GM18909 (cell line): ENCODE results near the gene ZNF708.
"Not testable (repeated sequence)": the region's sequence is repeated elsewhere in the genome, so short reads cannot be mapped to it uniquely, and the experiment has no call there.

Source experiments
- ATAC-seq: cut with Tn5 transposase; IDR thresholded peaks from one replicate; pipeline ENCODE4 v1.9.1; 2021; ENCODE audit warnings: mild to moderate bottlenecking; ENCODE audit not compliant: unreplicated experiment, poor library complexity

The ZNF708 gene

DNA sequence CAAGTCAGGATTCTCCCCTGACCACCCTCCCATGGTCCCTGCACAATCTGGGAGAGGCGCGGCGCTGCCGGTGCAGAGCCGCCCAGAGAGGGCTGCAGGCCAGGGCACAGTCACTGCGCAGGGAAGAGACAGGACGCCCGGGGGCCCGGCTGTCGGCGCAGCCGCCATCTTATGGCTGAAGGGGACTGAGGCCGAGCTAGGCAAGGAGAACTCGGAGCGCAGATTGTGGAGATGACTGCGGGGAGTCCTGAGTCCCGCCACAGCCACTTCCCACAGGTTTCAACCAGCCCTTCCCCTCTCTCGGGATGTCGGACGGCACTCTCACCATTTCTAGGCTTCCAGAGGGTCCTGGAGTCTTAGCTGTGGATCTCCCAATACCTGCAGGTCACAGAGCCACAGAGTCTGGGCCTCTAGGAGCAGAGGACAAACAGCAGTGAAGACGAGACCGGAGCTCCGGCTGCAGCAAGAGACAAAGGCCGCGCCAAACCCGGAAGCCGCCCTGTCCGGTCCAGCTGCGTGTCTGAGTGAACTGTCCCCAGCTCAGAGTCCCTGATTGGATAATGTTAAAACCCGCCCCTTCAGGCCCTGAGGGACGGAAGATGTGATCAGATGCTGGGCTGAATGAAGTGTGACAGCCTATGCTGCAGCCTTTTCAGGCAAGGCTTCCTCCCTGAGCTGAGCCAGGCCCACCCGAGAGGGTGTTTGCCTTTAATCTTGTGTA, at the start of gene ZNF708:
TSS of gene ZNF708 (minus strand) at position 526 of the 721 bp plus-strand sequence. CDS start at position 328, 198 bp downstream.
- peak; percentile 99 for ATAC-seq

DNA sequence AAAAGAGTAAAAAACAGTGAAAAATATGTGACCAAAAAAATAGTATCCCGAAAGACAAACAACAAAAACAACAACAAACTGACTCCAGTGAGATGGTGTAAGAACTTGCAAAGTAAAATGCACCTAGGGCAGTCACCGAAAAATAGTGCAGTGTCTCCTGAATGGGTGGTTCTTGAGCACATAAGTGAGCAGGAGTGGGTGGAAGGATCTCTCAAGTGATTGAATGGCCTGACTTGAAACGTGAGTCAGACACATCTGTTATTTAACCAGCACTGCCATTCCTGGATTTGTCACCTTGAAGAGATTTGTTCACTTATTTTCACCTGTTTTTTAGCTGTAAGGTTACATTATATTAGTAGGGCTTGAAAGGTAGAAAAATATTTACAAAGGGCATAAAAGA, 33.1 kb upstream of the ZNF708 start:
- ATAC-seq: no peak

DNA sequence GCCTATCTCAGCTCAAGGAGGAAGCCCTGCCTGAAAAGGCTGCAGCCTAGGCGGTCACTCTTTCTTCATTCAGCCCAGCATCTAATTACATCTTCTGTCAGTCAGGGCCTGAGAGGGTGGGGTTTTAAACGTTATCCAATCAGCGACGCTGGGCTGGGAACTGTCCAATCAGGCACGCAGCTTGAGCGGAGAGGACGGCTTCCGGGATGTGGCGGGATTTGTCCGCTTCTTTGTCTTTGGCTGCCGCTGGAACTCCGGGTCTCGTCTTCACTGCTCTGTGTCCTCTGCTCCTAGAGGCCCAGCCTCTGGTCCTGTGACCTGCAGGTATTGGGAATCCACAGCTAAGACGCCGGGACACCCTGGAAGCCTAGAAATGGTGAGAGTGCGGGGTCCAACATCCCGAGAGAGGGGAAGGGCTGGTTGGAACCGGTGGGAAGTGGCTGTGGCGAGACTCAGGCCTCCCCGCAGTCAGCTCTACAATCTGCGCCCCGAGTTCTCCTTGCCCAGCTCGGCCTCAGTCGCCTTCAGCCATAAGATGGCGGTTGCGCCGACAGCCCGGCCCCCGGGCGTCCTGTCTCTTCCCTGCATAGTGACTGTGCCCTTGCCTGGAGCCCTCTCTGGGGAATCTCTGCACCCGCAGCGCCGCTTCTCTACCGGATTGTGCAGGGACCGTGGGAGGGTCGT, 29.7 kb upstream of the ZNF708 start, which contains the start of gene ZNF738:
TSS of gene ZNF738 (plus strand) at position 233 of the 684 bp plus-strand sequence. CDS start at position 374, 141 bp downstream.
- ATAC-seq: peak; percentile 99

DNA sequence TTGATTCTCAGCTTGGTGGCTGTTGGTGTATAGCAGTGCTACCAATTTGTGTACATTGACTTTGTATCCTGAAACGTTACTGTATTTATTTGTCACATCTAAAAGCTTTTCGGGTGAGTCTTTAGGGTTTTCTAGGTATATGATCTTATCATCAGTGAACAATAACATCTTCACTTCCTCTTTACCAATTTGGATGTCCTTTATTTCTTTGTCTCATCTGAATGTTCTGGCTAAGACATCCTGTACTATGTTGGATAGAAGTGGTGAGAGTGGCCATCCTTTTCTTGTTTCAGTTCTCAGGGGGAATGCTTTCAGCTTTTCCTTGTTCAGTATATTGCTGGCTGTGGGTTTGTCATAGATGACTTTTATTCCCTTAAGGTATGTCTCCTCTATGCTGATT, 23.6 kb upstream of the ZNF708 start:
- no peak for ATAC-seq

DNA sequence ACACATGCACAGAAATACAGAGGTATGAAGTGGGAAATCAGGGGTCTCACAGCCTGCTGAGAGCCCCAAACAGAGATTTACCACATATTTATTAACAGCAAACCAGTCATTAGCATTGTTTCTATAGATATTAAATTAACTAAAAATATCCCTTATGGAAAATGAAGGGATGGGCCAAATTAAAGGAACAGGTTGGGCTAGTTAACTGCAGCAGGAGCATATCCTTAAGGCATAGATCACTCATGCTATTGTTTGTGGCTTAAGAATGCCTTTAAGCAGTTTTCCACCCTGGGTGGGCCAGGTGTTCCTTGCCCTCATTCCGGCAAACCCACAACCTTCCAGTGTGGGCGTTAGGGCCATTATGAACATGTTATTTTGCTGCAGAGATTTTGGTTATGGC, 15.6 kb upstream of the ZNF708 start:
- ATAC-seq: not testable (repeated sequence)

DNA sequence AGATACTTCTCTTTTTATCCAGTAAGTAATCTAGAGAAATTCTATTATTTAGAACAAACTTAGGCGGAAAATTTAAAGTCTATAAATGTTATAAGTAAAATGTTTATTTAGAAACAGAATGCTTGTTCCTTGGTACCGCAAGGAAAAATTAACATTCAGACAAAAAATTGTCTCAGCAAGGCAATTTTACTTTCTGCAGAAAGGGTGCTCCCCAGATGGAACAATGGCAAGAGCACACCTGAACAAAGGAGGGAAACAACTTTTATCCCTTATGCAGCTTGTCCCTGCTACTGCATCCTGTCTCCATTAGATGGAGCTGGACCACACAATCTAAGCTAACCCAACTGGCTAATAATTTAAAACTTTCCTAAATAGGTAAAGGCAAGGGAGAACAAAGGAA, 6.5 kb upstream of the ZNF708 start:
- no peak for ATAC-seq

DNA sequence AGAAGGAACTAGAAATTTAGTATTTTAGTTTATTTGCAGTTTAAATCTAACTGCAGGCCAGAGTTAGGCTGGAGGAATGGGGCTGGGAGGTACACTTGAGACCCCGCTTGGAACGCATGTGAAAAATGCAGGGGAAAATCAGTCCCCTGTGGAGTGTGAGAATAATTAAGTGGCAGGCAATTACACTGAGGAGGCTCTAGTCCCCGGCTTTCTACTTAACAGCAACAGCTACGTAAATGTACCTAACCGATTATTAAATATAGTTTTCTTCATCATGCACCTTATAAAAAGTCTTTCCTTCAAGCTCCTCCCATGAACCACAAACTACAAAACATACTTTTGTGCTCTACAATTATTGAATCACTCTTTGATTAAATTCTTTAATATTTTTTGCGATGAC, 804 bp downstream of the ZNF708 start:
- ATAC-seq: no peak

DNA sequence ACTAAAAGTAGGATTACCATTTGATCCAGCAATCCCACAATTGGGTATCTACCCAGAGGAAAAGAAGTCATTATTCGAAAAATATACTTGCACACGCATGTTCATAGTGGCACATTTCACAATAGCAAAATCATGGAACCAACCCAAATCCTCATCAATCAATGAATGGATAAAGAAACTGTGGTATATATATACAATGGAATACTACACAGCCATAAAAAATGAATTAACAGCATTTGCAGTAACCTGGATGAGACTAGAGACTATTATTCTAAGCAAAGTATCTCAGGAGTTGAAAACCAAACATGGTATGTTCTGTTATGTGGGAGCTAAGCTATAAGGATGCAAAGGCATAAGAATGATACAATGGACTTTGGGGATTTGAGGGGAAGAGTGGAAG, 3.0 kb downstream of the ZNF708 start:
- no peak for ATAC-seq

DNA sequence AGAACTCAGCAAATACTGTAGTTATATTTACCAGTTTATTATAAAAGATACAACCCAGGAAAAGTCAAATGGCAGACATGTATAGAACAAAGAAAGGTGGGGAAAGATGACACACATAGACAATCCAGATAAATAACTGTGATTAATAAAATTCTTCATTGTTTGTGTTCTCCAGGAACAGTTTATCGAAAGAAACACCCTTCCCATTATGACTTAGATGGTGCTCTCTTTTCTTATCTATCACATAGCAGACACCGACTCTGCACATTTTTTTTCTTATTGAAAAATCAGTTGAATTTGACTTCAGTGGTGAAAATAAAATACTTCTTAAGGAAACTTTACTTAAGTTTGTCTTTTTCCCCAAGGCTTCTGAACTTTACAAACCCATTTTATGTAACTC, 6.2 kb downstream of the ZNF708 start:
- ATAC-seq: no peak

DNA sequence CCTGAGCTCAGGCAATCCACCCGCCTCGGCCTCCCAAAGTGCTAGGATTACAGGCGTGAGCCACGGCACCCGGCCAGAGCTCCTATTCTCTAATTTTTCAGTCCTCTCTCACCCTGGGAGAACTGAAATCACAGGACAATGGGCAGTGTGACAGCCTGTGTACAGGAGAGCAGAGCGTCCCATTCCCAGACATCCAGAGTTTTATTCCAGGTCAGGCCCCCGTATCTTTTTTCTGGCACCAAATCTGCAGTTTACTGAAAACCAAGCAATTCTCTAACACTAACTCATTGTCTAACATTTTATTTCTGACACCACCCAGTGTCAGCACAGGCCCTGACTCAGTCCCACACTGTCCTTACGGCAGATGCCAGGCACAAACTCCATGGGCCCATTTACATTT, 6.7 kb downstream of the ZNF708 start:
- ATAC-seq: no peak

DNA sequence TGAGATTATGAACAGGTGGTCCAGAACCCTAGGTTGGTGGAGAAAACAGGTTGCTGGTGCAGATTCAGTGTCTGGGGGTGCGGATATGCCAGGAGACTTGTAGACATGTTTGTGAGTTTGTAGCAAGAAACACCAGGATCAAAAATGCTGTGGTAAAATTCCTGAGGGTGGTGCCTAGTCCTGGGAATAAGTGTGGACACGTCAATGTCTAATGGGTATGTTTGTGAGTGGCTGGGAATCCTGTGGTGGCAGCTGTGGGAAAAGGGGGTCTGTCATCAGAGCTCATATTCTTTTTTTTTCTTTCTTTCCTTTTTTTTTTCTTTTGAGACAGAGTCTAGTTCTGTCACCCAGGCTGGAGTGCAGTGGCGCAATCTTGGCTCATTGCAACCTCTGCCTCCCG, 7.2 kb downstream of the ZNF708 start:
- no peak for ATAC-seq

DNA sequence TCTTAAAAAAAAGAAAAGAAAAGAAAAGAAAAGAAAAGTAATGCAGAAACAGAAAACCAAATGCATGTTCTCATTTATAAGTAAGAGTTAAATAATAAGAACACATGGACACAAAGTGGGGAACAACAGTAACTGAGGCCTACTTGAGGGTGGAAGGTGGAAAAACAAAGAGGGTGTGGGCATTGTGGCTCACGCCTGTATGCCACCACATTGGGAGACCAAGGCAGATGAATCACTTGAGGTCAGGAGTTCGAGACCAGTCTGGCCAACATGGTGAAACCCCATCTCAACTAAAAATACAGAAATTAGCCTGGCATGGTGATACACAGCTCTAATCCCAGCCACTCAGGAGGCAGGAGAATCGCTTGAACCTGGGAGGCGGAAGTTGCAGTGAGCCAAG, 8.1 kb downstream of the ZNF708 start:
- no peak for ATAC-seq

DNA sequence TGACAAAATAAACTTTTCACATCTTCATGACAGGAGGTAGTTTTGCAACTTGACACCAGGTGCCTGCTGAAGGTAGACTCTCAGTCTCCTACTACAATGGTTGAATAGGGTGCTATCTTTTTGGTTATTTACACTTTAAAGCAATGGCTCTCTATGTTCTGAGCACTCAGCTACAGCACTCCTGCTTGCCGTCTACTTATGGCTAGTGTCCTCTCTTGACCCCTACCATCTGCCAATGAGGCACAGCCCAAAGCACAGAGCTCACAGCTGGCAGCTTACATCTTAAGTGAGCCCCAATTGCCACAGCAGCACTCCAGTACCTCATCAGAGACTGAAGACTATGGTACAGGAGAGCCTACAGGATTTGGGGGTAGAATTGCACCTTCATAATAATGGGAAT, 11.4 kb downstream of the ZNF708 start:
- no peak for ATAC-seq

DNA sequence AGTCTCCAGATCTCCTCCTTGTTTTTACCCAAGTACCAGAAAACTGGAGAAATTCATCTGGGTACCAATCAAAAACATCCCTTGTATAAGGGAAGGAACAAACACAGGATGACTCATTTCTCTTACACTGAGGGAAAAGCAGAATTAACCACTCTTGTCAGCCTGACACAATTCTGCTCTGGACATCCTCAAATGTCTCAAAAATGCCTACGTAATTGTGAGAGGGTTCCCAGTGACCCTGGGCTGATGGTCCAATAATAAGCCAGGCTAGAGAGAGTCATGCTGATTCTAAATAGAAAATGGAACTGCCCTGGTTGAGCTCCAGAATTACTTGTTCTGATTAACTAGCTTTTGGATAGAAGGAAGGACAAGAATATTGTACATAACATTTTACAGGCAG, 14.5 kb downstream of the ZNF708 start:
- no peak for ATAC-seq

DNA sequence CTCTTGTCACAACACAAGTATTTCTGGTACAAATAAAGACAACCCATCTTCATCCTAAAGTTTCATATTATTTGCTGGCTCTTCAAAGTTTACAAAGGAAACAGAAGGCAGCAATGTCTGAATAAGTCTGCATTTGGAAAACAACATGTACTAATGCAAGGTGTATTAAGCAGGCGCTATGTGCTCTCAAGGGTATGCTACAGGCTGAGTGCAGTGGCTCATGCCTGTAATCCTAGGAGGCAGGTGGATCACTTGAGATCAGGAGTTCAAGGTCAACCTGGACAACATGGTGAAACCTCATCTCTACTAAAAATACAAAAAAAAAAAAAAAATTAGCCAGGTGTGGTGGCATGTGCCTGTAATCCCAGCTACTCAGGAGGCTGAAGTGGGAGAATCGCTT, 16.4 kb downstream of the ZNF708 start:
- ATAC-seq: not testable (repeated sequence)

DNA sequence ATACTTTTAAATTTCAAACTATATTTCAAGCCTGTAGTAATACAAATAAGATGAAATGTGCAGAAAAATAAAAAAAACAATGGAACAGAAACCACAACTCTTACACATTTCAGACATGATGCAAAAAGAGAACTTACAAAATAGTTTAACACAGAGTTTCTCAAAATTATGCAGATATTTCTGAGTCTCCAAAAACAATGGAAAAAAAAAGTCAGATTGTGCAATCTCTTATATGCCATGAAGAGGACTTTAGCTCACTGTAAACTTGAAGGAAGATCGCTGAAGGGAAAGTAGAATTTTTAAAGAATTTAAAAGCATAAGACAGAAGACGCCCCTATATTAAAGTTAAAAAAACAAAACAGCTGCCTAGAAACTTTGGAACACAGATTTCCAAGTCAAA, 20.4 kb downstream of the ZNF708 start:
- ATAC-seq: no peak

DNA sequence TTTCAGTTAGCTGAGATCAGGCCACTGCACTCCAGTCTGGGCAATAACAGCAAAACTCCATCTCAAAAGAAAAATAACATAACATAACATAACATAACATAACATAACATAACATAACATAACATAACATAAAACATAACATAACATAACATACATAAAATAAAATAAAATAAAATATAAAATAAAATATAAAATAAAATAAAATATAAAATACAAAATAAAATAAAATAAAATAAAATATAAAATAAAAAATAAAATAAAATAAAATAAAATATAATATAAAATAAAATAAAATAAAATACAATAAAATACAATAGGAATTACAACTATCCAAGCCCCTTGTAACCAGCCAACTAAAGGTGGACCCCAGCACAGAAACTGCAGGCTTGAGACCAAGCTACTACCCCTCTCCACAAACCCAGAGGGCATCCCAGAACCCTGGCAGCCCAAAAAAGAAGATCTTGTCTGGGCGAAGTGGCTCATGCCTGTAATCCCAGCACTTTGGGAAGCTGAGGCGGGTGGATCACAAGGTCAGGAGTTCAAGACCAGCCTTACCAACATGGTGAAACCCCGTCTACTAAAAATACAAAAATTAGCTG, 22.2 kb downstream of the ZNF708 start:
- ATAC-seq: not testable (repeated sequence)

DNA sequence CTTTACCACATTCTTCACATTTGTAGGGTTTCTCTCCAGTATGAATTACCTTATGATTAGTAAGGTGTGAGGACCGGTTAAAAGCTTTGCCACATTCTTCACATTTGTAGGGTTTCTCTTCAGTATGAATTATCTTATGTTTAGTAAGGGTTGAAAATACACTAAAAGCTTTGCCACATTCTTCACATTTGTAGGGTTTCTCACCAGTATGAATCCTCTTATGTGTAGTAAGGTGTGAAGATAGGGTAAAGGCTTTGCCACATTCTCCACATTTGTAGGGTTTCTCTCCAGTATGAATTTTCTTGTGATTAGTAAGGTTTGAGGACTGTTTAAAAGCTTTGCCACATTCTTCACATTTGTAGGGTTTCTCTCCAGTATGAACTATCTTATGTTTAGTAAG, 35.4 kb downstream of the ZNF708 start:
- ATAC-seq: not testable (repeated sequence)

DNA sequence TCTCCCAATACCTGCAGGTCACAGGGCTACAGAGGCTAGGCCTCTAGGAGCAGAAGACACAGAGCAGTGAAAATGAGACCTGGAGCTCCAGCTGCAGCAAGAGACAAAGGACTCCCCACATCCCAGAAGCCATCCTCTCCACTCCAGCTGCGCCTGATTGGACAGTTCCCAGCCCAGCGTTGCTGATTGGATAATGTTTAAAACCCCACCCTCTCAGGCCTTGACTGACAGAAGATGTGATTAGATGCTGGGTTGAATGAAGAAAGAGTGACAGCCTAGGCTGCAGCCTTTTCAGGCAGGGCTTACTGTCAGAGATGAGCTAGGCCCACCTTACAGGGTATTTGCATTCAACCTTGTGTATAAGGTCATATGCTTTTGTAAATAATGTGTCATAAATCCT, 59.4 kb downstream of the ZNF708 start:
- no peak for ATAC-seq

DNA sequence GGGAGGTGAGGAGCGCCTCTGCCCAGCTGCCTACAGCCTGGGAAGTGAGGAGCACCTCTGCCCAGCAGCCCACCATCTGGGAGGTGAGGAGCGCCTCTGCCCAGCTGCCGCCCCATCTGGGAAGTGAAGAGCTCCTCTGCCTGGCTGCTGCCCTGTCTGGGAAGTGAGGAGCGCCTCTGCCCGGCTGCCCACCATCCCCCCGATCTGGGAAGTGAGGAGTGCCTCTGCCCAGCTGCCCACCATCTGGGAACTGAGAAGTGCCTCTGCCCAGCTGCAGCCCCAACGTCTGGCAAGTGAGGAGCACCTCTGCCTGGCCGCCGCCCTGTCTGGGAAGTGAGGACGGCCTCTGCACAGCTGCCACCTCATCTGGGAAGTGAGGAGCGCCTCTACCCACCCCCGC, 64.3 kb downstream of the ZNF708 start:
- no peak for ATAC-seq

DNA sequence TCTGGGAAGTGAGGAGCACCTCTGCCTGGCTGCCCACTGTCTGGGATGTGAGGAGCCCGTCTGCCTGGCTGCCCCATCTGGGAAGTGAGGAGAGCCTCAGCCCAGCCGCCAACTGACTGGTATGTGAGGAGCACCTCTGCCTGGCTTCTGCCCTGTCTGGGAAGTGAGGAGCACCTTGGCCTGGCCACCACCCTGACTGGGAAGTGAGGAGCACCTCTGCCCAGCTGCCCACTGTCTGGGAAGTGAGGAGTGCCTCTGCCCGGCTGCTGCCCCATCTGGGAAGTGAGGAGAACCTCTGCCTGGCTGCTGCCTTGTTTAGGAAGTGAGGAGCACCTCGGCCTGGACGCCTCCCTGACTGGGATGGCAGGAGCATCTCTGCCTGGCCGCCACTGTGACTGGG, 64.8 kb downstream of the ZNF708 start:
- ATAC-seq: no peak
